HG02623 (cell line): ENCODE data around the gene STX16.
A peak's percentile ranks its signal among the peaks of the same experiment; 100 is the strongest.

Experiments
- ATAC-seq: cut with Tn5 transposase; IDR thresholded peaks from one replicate; pipeline ENCODE4 v1.9.1; 2021; ENCODE audit warnings: moderate library complexity; ENCODE audit not compliant: unreplicated experiment

Gene STX16

DNA sequence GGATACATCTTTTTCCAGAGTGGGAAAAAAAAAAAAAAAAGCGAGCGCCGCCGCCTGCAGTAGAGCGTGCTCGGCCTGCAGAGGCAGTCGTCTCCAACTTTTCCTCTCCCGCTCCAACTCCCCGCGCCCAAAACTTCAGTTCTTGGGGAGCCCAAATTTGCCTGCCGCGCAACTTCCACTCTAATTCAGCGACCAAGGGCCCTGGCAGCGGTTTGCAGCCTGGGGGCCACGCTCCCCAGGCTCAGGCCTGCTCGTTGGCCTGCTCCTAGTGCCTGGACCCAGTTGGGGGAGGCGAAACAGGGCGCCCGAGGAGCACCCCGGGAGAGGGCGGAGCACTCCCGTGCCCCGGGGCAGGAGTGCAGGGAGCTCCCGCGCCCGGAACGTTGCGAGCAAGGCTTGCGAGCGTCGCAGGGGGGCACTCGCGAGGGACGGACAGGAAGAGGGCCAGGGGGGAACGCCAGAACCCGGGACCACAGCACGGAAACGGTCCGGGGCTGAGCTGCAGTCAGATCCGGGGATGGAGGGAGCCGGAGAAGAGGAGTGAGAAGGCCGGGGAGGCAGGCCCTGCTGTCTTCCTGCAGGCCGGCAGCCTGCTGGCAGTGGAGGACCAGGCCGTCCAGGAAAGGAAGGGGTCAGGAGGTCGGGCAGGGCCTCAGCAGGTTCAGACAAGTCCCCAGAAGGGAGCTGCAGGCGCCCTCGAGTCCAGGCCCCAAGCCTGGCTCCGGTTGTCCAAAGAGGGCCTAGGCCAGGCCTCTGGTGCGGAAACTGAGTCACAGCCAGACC is at the start of gene STX16:
Gene STX16, plus strand, starts transcription at position 508 of the 783 bp plus-strand sequence. CDS start 724 bp downstream, outside the sequence.
- ATAC-seq, result peak; percentile 53

GRCh38 chr20:58602124-58602523 is 49.0 kb upstream of the STX16 start:
- no peak for ATAC-seq

GRCh38 chr20:58603721-58604120 is 47.4 kb upstream of the STX16 start:
- no peak for ATAC-seq

DNA sequence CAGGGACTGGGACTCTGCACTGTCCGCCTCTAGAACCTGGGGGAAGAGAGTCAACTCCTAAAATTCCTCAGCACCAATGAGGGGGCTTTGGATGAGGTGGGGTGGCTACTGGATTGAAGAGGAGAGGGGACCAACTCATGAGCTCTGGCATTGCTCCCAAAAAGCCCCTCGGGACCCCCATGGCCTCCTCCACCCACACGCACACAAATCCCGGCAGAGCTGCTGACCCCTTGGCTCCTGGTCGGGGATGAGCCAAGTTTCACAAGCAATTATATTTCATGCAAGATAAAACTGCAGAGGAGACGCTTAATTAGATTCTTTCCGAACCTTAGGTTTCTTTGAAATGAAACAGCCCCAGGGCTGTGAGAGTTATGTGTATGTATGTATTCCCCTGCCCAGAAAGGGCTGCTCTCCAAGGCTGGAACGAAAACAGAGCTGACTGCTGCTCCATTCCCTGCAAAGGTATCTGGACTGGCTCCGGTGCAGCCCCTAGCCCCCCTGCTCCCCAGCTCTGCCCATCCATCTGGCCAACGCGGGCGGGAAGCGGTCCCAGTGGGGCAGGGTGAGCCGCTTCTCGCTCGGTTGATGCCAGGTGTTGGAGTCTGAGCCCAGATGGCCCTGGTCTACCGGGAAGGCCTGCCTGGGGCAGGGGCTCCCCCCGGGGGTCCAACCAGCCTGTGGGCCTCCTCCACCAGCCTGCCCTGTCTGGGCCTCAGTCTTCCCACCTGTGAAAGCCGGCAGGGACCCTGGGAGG is 46.8 kb upstream of the STX16 start:
- ATAC-seq, result no peak

DNA sequence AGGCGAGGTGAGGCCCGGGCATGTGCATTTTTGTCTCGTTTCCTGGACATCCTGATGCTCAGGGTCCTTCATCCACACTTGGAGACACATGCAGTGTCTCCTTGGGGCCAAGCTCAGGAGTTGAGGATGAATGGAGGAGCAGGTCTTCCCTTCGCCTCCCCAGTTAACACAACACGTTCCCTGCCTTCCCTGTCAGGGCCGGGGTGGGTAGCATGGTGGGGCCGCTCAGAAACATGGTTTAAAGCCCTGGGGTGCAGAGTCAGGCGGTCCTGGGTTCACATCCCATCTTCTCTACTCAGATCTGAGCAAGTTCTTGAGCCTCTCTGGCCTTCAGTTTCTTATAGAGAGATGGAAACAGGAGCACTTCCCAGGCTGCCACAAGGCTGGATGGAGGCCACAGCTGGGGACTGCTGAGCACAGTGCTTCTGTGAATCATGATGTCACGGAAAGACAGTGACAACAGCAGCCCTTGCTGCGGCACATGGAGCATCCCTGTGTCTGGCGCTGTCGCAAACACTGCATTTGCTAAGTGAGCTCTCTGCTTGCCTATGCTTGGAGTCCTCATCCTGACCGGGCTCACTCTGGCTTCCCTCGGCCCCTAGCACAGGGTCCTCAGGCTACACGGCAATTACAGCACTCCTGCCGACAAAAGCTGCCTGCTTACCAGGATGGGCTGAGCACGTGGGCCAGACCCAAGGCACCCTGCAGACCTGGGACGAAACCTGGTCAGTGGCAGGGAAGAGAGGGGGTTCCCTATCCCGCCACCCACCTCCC is 45.6 kb upstream of the STX16 start:
- no peak for ATAC-seq

DNA sequence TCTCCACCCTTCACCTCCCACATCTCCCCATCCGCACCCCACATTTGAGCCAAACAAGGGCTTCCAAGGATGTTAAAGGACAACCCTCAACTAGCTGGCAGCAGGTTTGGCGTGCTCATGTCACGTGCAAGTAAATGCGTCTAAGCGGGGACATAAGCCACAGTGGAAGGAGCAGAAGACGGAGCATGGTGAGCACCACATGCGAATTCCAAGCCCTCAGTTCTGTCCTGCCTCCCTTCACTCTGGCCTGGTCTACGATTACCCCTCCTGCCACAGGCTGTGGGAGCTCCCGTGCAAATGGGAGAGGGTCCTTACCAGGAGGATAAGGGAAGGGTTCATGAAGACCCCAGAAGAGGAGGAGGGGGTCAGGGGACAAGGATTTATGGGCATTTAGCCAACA is 44.9 kb upstream of the STX16 start:
- ATAC-seq, result no peak

DNA sequence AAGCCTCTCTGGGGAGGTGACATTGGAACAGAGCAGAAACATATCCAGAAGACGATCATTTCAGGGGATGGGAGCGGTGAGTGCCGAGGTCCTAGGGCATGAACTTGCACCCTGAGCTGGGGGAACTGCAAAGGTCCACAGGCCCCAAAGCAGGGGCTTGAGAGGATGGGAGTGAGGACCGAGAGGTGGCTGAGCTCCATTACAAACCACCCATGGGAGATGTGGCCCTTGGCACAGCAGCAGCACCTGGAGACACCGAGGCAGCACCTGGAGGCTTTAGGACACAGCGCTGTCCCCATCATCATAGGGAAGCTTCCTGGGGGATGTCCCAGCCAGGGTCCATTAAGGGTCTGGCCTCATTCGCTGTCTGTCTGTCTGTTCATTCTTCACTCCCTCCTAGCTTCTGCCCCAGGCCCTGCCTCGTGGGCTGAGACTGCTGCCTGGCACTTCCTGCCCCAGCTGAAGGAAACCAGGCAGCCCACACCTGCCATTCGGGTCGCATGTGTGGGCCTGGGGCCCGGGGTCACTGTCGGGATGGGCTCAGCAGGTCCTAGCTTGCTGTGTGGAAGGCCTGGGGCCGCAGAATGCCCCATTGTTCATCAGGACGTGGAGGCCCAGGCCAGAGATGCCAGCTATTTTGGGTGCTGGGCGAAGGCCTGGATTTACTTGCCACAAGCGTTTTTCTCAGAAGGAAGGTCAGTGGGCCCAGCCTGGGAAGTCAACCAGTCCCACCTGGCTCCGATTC is 42.8 kb upstream of the STX16 start:
- ATAC-seq, result no peak

- no peak for ATAC-seq
These were observed 42.1 kb upstream of the STX16 start for GRCh38 chr20:58609026-58609425.

DNA sequence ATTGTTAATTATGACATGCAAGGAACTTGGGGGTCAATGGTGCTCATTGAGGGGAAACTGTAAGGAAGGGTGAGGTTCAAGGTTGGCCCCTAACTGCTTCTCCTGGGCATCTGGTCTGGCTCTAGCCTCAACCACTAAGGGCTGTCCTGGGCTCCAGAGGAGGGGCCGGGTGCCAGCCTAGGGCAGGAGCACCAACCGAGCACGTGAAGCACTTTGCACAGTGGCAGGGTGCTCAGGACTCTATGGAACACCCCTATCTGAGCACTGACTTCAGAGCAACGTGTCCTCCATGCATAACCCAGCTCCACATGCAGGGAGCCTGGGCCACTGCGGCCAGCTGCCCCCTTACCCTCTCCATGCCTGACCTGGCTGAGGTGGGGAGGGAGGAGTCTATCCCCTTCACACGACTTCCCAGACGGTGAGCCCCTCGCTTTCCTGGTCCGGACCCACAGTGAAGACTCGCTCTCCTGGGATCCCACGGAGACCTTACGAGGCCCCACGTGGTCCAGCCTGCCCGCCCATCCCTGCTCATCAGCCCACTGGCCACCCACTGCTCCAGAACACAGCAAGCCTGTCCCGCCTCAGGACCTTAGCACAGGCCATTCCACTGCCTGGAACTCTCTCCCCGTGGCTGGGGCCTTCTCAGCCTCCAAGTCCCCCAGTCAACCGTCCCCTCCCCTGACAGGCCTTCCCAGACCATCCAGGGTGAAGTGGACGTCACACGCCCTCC is 40.8 kb upstream of the STX16 start:
- ATAC-seq, result no peak

GRCh38 chr20:58610811-58611210 is 40.3 kb upstream of the STX16 start:
- no peak for ATAC-seq

DNA sequence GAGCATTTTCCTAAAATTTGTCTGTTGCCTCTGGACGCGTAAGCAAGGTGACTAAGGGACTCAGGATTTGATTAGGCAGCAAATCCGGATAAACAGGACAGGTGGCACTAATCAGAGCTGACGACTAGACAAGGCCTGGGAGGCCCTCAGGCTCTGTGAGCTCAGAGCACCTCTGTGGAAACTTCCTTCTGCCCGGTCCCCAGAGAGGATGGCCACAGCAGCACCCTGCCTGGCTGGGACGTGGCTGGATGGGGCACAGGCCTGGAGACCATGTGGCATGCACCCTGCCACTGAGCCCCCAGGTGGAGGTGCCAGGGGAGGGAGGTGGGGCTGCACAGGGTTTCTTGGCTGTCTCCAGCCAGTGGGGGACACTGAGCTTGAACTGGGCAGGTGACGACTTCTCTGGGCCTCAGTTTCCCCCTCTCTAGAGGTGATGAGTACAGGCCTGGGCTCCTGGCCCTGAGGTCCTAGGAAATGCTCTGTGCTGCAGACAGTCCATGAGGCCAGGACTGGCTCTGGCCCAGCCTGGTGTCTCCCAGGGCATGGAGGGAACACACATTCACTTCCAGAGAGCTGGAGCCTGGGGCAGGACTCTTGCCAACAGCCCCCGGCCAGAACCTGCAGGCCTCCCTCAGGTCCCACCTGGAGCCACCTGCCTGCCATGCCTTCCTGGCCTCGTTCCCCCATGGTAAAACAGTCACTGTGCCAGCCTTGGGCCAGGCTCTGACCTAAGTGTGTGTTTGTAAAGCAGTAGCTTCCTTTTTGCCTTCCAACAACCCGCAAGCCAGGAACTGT is 39.6 kb upstream of the STX16 start:
- no peak for ATAC-seq

GRCh38 chr20:58612121-58612691 is 38.9 kb upstream of the STX16 start:
- no peak for ATAC-seq

DNA sequence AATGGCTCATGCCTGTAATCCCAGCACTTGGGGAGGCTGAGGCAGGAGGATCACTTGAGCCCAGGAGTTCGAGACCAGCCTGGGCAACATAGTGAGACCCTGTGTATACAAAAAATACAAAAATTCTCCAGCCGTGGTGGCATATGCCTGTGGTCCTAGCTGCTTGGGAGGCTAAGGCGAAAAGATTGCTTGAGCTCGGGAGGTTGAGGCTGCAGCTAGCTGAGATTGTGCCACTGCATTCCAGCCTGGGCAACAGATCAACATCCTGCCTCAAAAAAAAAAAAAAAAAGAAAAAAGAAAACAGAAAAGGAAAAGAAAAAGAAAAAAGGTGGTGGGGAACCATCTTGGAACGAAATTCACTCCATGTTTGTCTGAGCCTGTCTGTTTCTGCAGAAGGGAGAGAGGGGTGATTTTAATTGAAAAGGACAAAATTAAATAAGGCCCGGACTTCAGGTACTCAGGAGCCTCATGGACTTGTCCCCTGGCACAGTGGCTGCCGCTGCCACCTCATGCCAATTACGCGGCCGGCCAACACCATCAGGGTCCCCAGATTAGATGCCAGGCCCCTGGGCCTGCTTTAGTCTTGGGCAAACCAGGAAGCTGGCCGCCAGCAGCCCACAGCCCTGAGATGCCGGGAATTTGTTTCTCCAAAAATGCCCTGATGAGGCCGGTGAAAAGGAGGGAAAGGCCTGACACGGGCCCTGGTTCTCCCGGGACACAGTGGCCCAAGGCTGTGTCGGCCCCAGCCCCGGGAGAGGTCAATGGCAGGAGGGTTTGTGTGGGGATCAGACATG is 37.8 kb upstream of the STX16 start:
- no peak for ATAC-seq

DNA sequence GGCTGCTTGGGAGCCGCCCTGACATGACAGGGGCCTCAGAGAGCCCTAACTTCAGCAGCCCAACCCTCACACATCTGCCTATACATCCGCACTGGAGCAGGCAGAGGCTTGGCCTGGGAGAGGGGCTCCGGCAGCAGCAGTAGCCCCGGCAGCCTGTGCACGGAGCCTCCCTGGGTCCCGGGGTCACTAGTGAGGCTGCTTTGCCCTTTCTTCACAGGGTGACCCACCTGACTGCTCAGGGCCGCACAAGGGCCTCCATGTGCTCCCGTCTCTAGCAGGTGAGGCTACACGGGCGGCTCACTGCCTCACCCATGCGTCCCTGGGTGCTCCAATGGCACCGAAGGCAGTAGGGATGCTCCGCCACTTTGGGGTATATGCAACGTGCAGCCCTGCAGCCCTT is 36.7 kb upstream of the STX16 start:
- ATAC-seq, result no peak

DNA sequence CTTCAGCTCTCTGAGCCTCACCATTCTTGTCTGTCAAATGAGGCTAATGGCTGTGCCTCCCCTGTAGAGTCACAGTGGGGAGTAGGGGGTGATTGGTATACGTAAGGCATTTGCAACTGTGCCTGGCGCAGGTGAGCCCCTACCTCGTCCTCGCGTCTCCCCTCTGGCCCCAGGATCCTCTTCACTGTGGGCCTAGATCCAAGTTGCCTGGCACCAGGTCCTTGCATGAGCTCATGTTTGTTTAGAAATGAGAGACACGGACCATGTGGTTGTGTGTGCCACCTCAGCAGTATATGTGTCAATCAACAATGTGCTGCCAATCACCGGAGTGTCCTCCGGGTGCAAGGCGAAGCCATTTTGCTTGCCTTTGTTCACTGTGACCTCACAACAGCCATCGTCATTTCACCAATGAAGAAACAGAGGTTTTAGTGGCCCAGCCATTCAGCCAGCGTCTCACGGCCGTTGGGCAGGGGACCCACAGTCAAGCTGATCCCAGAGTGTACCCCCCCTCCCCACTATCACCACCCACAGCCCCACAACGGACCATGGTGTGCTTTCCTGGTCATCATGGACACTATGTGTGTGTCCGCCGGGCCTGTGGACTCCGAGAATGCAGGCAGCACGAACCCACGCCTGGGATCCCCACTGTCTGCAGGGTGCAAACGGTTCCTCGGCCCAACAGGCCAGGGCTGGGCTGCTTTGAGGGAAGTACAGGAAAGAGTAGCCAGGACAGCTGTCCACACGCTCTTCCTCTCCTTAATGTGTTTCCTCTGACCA is 35.9 kb upstream of the STX16 start:
- ATAC-seq, result no peak

DNA sequence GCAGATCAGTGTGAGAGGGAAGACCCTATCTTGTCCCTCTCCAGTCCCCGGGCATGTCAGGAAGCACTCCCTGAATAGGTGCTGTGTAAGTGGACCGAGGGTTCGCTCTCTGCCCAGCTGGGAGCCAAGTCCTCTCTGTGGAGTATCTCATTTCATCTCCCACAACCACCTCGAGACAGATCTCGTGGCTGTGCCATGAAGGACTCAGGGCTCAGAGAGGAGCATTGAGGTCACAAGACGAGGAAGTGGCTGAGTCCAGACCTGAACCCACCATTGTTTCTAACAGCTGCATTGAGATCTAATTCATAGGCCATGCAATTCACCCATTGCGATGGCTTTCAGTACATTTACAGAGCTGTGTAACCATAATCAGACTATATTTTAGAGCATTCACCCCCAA is 34.7 kb upstream of the STX16 start:
- ATAC-seq, result no peak

GRCh38 chr20:58617158-58617557 is 33.9 kb upstream of the STX16 start:
- no peak for ATAC-seq
